Endodermal cell (in vitro differentiated cells): ENCODE data around the gene PCCA. TPM values are rescaled to one million over a fixed set of nuclear protein-coding genes. Genes with fewer than 3 reads are reported as not detected.

Experiments used
- DNase-seq: peaks from one replicate; pipeline ENCODE4 v3.0.0-alpha.2; 2017
- H3K27ac ChIP-seq: 2 replicates; pipeline ENCODE4 v1.5.1; 2013; ENCODE audit warnings: mild to moderate bottlenecking, low read depth, low read length, moderate library complexity
- H3K27me3 ChIP-seq: 2 replicates; pipeline ENCODE4 v1.6.1; 2013; ENCODE audit warnings: mild to moderate bottlenecking, low read length, moderate library complexity; ENCODE audit not compliant: insufficient read depth, control insufficient read depth, poor library complexity, severe bottlenecking
- H3K36me3 ChIP-seq: 2 replicates; pipeline ENCODE4 v1.7.0; 2013; ENCODE audit warnings: mild to moderate bottlenecking, low read length, moderate library complexity; ENCODE audit not compliant: control insufficient read depth, insufficient read depth
- H3K4me1 ChIP-seq: one replicate; pipeline ENCODE4 v1.7.0; 2013; ENCODE audit warnings: low read length; ENCODE audit not compliant: control insufficient read depth, insufficient read depth
- H3K4me3 ChIP-seq: 2 replicates; pipeline ENCODE4 v1.5.1; 2013; ENCODE audit warnings: mild to moderate bottlenecking, low read length, moderate library complexity
- H3K9ac ChIP-seq: 2 replicates; pipeline ENCODE4 v1.6.1; 2013; ENCODE audit warnings: mild to moderate bottlenecking, low read length, moderate library complexity; ENCODE audit not compliant: poor library complexity, severe bottlenecking; ENCODE audit errors: extremely low read depth
- H3K9me3 ChIP-seq: 2 replicates; pipeline ENCODE4 v1.6.1; 2013; ENCODE audit warnings: mild to moderate bottlenecking, low read length, moderate library complexity; ENCODE audit not compliant: control insufficient read depth
- H3K27ac Mint-ChIP-seq: 2 replicates; pipeline ENCODE4 v1.8.0; 2020; ENCODE audit warnings: mixed read lengths
- H3K27me3 Mint-ChIP-seq: 2 replicates; pipeline ENCODE4 v1.8.0; 2021; ENCODE audit warnings: mild to moderate bottlenecking, mixed read lengths; ENCODE audit not compliant: insufficient read depth
- H3K36me3 Mint-ChIP-seq: 2 replicates; pipeline ENCODE4 v1.8.0; 2020; ENCODE audit warnings: low read depth, mixed read lengths
- H3K4me1 Mint-ChIP-seq: 2 replicates; pipeline ENCODE4 v1.8.0; 2020; ENCODE audit warnings: mixed read lengths
- H3K4me3 Mint-ChIP-seq: 2 replicates; pipeline ENCODE4 v1.8.0; 2020; ENCODE audit warnings: mild to moderate bottlenecking, moderate library complexity, mixed read lengths
- H3K9me3 Mint-ChIP-seq: 2 replicates; pipeline ENCODE4 v1.8.0; 2020; ENCODE audit warnings: mild to moderate bottlenecking, mixed read lengths
- CTCF ChIP-seq: fragments of 200-600 bp; sonication (generic); conservative IDR thresholded peaks from 2 replicates; pipeline ENCODE4 v1.5.0; 2021; ENCODE audit warnings: antibody characterized with exemption, mild to moderate bottlenecking
- WGBS, 2 experiments: methylation state at CpG; one replicate each; pipeline versions ENCODE4 v1.1.5 to v1.1.7; 2013; ENCODE audit warnings: missing lambda C conversion rate in 2 of 2, mixed read lengths in 1 of 2; ENCODE audit not compliant: insufficient coverage in 1 of 2, insufficient read length in 1 of 2; 5-methylcytosine and 5-hydroxymethylcytosine counted together
- total RNA-seq, 2 donors: library from RNA; stranded (reverse); fragmentation: NEBNext Ultra II Directional in 1 of 2; extraction: Animal tissue kit (Norgen Biotek cat#: 25700) in 1 of 2; gene quantifications; 2 replicates in 1 of 2; 3 replicates in 1 of 2; pipeline ENCODE4 v1.2.1, GENCODE V29; 2021

Gene PCCA
- total RNA-seq, 2 donors from 2014 or later = 60.2 to 67.2 TPM

GRCh38 chr13:100102042-100102441 is 13.1 kb downstream of the PCCA start:
- Mint-ChIP-seq H3K9me3 (no peaks in the 10 kb centered on the region), H3K36me3 (peaks cover 41% of the 10 kb centered on the region), H3K27ac (no peak overlapping the region), H3K27me3 (no peaks in the 10 kb centered on the region), H3K4me1 (peaks cover 8% of the 10 kb centered on the region), H3K4me3 (no peak overlapping the region)
- Histone ChIP-seq H3K4me3 (no peak overlapping the region), H3K27ac (no peak overlapping the region), H3K36me3 (peaks cover 47% of the 10 kb centered on the region), H3K27me3 (no peaks in the 10 kb centered on the region), H3K9ac (no peak overlapping the region), H3K9me3 (no peaks in the 10 kb centered on the region), H3K4me1 (peaks cover 8% of the 10 kb centered on the region)
- no peak for TF ChIP-seq CTCF
- WGBS, 2 experiments = 93 to 100% methylated on average over 1 to 2 of the region's 2 CpGs
- DNase-seq = no peak

GRCh38 chr13:100106005-100106404 is 17.1 kb downstream of the PCCA start:
- Histone ChIP-seq H3K4me3 (no peak overlapping the region), H3K27ac (no peak overlapping the region), H3K9me3 (no peaks in the 10 kb centered on the region), H3K4me1 (no peaks in the 10 kb centered on the region), H3K27me3 (no peaks in the 10 kb centered on the region), H3K9ac (no peak overlapping the region), H3K36me3 (peaks cover 61% of the 10 kb centered on the region)
- Mint-ChIP-seq H3K27ac (no peak overlapping the region), H3K9me3 (no peaks in the 10 kb centered on the region), H3K4me1 (peaks cover 3% of the 10 kb centered on the region), H3K27me3 (no peaks in the 10 kb centered on the region), H3K36me3 (peaks cover 30% of the 10 kb centered on the region), H3K4me3 (no peak overlapping the region)
- no peak for DNase-seq
- TF ChIP-seq CTCF = no peak
- 80 to 98% methylated on average over 1 to 2 of the region's 2 CpGs for WGBS, 2 experiments

- Mint-ChIP-seq H3K27me3 (no peaks in the 10 kb centered on the region), H3K36me3 (peaks cover 31% of the 10 kb centered on the region), H3K4me1 (peaks cover 3% of the 10 kb centered on the region), H3K27ac (no peak overlapping the region), H3K9me3 (no peaks in the 10 kb centered on the region), H3K4me3 (no peak overlapping the region)
- Histone ChIP-seq H3K9me3 (no peaks in the 10 kb centered on the region), H3K9ac (no peak overlapping the region), H3K27me3 (no peaks in the 10 kb centered on the region), H3K4me3 (no peak overlapping the region), H3K27ac (no peak overlapping the region), H3K36me3 (peaks cover 59% of the 10 kb centered on the region), H3K4me1 (no peaks in the 10 kb centered on the region)
- TF ChIP-seq CTCF = no peak
- 92 to 94% methylated on average over 2 to 4 of the region's 4 CpGs for WGBS, 2 experiments
- no peak for DNase-seq
Observed at GRCh38 chr13:100106705-100107104, 17.8 kb downstream of the PCCA start.
